ENCODE measurements around the gene AHCYL1.

The AHCYL1 gene

DNA sequence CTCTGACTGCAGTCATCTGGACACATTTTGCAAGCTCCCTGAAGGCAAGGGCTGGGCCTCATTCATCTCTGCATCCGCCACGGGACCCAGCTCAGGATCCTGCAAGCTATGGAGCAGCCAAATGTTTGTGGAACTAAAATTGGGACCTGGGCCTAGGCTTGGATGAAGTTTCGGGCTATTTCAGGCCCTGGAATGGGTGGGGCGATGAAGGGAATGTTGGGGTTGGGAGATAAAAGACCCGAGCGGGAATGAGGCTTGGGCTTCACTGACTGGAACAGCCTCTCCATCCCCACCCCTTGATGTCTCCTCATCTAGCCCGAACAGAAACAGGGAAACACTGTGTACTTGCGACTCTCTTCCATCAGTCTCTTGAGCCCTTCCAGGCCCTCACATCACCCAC is 7.3 kb upstream of the AHCYL1 start:
- DNase-seq, result no peak

DNA sequence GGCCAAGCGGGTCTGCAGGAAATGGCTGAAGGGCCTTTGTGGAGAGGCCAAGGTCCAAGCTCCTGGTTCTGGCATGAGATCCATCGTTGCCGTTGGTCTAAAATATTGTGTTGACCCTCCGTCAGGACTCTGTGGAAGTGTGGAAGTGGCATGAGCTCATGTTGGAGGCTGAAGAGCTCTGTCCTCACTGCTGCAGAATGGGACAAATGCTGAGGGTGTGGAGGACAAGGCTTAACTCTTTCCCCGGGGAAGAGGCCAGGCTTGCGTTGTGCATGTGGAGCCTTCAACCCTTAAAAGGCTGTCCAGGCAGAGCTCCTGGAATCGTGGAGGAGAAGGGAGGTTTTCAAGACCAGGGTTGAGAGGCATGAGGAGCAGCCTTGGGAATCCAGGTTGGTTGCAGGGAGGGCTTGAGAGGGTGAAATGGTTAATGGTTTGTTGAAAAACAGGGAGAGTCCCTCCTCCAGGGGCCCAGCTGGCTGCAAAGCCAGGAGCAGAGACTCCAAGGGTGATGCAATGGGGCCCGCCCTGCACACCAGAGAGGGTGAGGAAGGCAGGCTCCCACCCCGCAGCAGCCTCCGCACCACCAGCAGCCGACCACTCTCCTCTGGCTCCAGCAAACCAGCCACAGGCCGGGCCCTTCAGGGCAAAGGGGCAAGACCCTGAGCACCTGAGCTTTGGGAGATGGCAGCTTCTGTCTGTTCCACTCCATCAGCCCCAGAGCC is 6.7 kb upstream of the AHCYL1 start:
- DNase-seq, result no peak

DNA sequence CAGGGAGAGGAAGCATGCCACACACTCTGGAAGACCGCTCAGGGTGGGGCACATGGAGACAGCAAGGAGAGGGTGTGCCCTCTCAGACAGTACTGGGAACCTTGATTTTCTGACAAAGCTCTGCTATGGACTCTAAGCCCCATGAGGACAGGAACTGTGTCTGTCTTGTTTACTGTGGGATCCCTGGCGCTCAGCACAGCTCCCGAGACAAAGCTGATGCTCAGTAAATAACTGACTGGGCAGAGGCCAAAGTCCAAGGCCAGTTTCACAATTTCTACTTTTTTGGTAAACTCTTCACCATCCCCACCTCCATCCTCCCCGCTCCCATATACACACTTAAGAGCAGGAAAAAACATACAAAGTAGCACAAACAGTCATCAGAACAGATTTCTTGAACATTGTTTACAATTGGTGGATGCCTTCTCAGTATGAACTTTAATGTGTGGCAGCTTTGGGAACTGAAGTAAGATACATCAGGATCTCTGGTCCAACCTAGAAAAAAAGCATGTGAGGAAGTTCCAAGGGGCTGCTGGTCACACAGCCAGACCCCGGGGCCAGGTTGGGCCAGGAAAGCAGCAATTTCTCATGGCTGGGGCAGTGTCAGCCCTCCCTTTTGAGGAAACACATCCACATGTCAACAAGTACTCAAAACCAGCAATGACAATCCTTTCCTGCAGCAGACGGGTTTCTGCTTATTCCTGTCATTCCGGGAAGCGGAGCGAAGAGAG is 5.6 kb upstream of the AHCYL1 start:
- no peak for DNase-seq

DNA sequence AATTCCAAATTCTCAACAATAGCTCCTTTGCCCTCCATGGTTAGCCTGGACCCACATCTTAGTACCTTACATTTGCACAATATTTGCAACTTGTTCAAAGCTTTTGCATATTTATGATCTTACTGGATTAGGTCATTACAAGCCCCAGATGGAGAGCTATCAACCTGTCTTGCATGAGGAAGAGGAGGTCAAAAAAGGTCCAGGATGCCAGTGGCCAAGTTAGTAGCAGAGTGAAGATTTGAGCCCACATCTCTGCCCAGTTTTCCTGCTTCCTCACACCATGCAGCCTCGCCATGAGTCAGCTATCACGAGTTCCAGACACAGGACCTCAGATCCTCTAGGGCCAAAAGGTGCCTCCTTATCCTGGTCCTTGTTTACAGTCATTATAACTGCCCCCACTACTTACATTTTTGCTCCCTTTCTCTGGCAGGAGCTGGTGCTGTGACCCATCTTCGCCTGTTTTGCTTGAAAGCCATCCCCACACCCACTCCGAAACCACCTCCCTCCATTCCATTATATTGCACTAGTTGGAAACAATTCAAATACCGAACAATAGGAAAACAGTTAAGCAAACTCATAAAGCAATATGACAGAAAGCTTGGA is 5.0 kb upstream of the AHCYL1 start:
- no peak for DNase-seq

DNA sequence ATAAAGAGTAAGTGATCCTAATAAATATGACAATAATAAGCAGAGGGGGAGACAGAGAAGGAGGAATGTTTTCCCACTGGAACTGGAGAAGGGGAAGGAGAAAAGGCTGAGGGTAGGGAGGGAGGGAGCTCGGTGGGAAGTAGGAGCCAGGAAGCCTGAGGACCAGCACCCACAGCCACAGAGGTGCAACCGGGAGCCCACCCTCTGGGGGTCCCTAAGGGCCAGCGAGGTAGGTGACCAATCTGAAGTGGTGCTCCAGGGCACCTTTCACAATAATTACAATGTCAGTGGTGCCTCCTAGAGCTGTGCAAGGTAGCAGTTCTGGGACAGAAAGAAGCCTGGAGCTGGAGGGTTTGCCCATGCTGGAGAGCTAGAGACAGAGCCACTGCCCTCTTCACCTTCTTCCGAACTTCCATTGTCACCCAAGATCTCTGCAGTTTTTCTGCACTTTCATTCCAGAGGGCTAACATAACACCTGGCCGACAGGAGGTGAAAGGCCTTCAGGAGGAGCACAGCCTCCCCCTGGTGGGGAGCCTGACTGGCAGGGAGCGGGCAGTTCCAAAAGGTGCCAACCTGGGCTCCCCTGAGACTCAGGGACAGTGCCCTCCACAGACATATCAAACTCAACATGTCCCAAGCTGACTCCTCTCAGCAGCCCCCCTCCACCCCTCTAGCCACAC is 4.1 kb upstream of the AHCYL1 start:
- no peak for DNase-seq

DNA sequence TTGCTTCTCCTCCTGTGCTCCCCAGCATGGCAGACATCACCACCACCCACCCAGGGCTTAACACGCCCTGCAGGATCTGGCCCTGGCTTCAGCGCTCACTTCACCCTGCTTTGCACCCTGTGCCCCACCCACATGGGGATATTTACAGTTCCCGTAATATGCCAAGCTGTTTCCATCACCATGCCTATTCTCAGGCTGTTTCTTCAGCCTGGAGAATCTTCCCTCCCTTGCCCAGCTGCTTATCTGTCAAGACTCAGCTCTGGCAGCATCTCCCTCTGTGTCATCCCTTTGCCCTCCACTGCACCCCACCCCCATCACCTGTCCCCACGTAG is 3.6 kb upstream of the AHCYL1 start:
- DNase-seq, result no peak

DNA sequence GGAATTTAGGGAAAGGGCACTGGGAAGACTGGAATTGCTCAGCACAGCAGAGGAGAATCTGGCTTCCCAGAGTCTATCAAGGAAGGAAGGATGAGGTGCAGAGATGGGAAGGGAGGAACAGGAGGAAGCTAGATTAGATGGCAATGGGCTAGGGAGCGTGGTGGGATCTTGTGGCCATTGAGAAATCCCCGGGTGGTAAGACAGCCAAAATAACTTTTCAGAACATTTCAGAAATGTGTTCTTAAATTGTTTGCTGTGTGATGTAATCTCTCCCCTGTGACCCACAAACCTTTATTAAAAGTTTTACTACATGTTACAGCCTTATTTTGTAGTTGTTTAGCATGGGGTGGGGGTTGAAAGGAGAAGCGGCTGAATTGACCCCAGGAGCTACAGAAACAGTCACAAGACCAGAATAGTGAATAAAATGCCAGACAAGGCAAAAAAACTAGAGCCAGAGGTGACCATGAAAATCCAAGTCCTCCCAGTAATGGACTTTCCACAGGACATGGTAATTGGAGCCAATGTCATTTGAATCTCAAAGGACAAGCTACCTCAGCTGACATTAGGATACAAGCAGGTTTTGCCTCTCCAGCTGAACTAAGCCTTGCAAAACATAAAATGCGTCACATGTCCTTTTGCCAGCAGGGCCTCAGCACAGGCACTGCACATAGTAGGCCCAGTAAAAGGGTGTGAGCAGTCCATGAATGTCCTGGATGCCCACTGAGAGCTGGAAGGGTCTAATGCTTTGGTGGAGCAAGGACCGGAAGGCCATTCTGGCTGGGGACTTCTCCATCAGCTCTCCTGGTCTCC is 980 bp upstream of the AHCYL1 start:
- no peak for DNase-seq

DNA sequence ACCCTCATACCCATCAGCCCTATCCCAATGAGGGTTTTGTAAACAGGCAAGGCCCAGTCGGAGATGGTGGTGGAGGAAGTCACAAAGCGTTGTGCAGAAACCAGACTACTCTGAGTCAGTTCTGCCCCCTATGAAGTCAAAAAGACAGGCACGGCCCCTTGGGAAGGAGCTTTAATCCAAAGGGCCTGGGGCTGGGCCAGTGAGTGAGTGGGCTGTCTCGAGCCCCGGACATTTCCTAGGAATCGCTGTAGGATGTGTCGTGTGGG is 442 bp upstream of the AHCYL1 start:
- no peak for DNase-seq

DNA sequence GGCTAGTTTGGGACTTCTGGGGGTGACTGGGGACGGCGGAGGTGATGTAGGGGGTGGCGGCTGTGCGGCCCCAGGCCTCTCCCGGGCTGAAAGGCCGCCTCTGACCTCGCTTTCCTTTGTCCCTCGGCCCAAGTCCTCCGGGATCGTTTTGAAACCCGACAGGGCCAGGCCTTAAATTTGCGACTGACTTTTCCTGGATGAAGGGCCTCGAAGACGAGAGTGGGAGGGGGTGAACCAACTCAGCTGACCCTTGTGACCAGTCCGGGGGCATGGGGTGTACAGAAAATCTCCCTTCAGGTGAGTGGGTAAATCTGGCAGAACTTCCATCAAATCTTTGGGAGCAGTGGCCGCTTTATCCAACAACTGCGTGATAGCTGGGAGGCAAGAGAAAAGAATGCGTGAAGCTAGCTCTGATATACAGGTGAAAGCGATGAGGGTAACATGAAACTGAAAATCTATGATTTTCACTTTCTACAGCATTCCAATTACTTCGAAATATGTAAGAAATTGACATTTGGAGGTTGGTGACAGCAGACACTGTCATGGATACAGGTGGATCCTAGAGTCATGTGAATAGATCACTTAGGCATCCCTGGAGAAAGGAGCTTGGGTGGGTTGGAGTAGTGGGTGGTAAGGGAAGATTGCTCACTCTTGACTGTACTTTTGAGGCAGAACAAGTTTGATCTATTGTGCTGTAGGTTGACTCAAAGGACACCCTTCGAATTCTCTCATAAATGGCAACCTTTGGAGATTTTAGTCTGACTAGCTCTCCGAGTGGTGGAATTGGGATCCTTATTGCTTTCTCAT is 885 bp downstream of the AHCYL1 start:
- no peak for DNase-seq

DNA sequence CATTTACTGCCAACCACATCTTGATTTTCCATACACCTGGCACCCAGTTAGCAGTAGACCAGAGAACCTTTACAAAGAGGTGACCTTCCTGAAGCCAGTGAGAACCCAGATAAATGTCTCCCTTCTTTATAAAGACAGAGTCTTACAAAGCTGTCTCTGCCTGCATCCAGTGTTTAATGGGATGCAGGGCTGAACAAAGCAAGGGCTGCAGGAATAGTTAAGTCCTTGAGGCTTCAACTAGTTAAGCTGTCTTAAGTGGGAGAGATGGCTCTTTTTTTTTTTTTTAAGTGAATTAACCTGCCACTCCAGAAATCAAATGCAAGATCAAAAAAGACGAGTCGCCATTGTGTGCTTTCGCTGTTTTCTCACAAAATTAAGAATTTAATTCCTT is 1.5 kb downstream of the AHCYL1 start:
- DNase-seq, result no peak

DNA sequence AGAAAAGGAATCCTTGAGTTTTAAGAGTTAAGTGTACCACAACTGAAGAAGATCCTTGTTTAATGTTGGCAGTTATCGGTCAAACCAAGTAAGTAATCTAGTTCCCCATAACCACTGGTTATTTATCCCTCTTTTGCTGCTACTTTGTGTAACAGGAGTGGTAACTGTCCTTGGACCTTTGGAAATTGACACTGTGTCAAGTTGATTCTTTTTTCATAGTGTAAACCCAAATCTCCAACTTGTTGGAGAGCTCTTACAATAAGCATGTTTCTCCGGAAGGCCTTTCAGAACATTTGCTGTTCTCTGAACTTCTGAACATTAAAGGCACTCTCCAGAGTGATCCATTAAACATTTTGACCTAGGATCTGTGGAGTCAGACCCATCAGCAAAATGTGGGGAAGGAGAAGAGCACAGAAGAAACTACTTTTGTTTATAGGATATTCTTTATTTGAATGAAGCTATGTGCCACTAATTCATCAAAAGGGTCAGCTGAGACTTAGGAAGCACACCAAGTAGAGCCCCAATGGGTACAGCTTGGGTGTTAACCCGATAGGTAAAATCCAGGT is 3.9 kb downstream of the AHCYL1 start:
- no peak for DNase-seq

DNA sequence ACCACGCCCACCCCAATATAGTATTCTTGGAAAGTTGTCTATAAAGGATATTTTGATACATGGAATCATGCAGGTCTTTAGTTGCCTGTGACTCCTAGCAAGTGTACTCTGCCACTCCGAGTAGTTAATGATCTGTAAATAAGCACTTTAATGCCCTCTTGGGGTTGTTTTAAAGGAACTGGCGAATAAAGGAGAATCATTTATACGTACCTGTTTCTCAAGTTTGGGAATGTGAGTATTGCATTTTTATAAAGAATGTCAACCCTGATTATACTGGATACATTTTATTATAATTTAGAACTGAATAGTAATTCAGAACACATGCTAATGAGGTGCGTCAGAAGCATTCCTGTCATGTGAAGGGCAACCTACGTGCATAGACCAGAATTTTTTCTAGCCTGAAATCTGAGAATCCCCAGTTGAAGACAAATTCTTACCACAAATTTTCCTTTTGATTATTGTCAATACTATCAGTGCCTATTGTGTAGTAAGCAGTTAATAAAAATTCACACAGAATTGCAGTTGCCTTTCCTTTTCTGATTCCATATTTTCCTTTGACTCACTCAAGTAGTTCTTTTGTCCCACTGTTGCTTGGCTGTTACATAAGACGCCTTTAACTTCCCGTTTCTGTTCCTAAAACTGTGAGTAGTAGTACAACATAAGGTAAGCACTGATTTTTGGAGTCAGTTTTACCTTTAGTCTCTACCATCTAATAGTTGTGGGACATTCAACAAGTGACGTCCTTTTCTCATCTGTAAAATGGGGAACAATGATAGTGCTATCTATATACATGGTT is 5.1 kb downstream of the AHCYL1 start:
- no peak for DNase-seq

DNA sequence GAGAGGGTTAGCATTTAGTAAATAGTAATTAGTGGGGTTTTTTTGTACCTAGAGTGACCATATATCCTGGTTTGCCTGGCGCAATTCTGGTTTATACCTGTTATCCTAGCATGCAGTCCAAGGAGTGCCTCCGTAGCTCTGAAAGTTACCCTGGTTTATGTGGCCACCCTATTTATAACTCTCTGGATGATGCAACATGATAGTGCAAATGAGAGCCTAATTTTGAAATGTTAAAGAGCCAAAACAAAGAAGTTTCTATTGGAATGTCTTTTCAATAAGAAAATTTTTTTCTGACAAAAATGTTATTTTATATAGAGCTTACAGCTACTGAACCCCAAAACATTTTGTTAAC is 5.7 kb downstream of the AHCYL1 start:
- no peak for DNase-seq

DNA sequence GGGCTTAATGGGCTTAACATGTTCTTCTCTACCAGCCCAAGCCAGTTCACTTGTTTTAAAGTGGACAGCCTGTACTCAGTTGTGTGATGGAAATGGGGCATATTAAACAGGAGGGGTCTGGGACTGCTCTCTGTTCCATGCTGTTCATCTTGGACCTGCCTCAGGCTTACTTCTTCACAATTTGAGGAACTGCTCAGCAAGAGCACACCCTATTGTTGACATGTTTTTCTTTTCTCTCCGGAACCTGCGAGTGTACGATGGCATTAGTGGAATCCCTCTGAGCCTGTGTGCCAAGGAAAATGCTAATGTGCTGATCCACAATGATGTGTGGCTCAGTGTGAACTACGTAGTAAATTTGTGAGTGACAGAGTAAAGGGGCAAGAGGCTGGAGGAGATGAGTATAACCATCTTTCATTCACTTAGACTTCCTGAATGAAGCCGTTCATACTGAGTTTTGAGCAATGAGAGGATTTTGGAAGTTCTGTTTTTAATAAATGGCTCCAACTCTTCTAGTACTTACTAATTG is 6.9 kb downstream of the AHCYL1 start:
- DNase-seq, result no peak

DNA sequence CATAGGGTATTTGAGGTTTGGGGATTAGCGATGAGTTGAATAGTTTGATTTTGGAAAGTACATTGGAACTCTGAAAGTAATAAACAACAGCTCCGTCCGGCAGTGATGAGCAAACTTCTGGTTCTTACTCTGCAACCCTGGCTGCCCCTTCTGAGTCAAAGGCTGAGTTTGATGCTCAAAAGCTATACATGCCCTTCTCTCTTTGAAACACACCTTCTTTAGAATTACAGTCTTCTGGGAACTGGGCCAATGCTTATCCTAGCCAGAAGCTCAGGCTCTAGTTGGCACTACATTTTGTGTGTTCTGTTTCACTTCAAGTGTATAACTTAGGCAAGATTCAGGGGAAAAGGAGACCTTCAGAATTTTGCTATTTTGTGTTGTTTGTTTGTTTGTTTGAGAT is 9.3 kb downstream of the AHCYL1 start:
- no peak for DNase-seq

DNA sequence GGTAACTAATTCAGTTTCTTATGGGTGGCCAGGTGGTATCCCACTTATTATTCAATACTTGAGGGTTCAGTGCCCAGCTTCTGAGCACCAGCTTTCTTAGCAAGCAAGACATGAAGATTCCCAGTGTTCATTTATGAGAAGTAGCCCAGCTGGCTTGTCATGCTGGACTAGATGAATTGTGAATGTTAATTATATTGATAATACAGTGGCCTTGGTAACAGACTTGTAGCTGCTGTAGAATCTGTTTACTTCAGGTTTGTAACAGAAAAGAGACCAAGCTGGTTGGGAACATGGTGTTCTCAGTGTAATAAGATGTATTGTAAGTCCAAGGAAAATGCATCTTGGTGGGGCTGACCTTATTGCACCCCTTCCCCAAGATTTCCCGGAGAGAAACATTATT is 10.1 kb downstream of the AHCYL1 start:
- no peak for DNase-seq

DNA sequence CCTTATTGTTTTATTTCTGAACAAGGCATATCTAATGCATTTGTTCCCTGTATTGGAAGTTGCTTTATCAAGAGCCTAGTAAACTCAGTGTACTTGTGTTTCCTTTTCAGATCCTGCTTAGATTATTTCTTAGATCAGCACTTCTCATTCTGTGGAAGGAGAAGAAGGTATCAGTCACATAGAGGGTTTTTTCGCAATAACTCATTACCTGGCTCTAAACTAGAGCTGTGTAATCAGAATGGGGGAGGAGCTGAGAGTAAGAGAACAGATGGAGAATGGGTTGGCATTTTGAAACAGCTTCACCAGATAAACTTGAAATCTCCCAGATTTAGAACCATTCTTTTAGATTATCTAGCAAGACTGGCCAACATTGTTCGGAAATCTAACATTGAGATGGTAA is 11.0 kb downstream of the AHCYL1 start:
- no peak for DNase-seq

DNA sequence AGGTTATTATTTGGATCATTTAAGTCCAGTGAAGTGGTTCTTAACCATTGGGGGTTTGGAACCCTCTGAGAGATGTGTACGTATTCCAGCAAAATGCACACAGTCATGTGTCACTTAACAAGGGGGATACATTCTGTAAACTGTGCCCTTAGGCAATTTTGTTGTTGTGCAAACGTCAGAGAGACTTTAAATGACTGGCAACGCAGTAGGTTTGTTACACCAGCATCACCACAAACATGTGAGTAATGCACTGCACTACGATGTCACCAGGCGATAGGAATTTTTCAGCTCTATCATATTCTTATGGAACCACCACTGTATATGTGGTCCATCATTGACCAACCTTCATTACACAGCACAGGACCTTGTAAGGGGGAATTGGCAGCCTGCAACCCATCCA is 11.9 kb downstream of the AHCYL1 start:
- DNase-seq, result no peak

DNA sequence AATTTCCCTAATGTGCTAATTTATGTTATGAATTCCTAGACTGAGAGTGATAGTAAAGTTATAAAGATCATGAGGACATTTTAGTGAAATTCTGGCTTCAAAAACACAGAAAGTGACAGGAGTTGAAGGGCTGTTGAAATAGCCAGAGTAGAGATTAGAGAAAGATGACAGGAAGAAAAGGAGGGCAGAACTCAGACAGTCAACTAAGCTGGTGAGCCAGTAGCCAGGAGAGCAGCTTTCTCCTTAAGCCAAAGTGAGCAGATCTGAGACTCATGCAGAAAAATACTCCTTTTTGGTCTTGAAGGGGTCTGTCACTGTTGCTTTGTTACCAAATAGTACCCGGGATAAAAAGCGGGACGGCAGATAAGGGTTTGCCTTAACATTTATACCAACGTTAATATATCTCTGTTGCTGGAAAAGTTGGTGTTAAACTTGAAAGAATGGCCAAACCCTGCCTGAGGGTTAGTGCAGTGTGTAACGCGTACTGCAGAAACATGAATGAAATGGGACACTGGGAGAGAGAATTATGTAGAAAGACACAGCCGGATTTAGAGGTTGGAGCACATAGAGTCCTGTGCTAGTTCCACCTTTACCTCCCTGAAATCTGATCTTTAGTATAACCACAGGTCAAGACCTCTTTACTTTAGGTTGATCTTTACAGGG is 12.8 kb downstream of the AHCYL1 start:
- no peak for DNase-seq

DNA sequence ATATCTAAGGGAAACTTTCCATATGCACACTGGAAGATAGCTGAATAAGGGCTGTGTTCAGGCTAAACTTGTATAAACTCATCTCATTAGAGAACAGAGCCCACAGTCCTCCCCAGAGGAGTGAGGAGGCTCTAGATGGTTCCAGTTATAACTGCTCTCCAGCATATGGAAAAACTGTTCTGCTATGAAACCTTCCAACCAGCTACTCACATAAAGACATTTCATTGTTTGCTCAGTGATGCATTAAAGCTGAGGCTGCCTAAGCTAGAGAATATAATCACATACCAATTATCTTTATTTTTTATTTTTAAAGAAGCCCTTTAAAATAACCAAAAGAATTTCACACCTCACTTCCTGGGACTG is 13.3 kb downstream of the AHCYL1 start:
- no peak for DNase-seq

DNA sequence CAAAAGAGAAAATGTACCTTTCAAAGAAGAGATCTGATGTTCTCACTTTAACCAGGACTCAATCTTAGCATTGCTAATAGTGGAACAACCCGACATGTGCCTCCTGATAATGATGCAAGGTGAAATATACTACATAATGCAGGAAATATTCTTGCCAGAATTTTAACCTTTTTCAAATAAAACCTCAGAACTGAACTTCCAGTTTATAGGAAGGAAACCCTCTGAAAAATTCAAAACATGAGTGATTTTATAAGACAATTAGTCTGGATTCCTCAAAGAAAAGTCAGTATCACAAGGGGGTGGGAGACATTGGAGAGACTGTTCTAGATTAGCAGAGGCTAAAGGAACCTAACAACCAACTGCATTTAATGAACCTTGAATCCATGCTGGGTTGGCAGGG is 18.1 kb downstream of the AHCYL1 start:
- DNase-seq, result no peak

All from NK-92 treated with Interleukin-12 subunit alpha and Interleukin-12 subunit beta, amount 100 ng/mL, for 24 hours (cell line).